ENCODE measurements around the gene GRID1.

GRCh38 chr10:85918371-85918770 is 448.2 kb downstream of the GRID1 start:
- TF ChIP-seq USF1 (CRISPR knock-in tag; IDR thresholded peaks at IDR 0.05) (no peak), ATF1 (CRISPR knock-in tag; IDR thresholded peaks at IDR 0.05) (no peak), E2F1 (CRISPR knock-in tag; IDR thresholded peaks at IDR 0.05) (no peak), SP1 (CRISPR knock-in tag; conservative IDR thresholded peaks at IDR 0.05) (no peak), MXD4 (CRISPR knock-in tag; IDR thresholded peaks at IDR 0.05; ENCODE audit: borderline replicate concordance) (no peak), USF2 (CRISPR knock-in tag; IDR thresholded peaks at IDR 0.05) (no peak)

Data from WTC11 (cell line).